GM18502 (cell line): Measurements from ENCODE around the gene DAPP1.

ENCODE experiments used
- ATAC-seq: cut with Tn5 transposase; IDR thresholded peaks from one replicate; pipeline ENCODE4 v1.9.1; 2021; ENCODE audit warnings: mild to moderate bottlenecking; ENCODE audit not compliant: unreplicated experiment, poor library complexity

The DAPP1 gene

GRCh38 chr4:99893839-99894160, 77.2 kb downstream of the DAPP1 start:
- ATAC-seq = no peak

GRCh38 chr4:99894161-99894997, 77.8 kb downstream of the DAPP1 start, which contains the start of gene LAMTOR3:
Gene LAMTOR3, minus strand, starts transcription at chr4:99894427. Its CDS starts 464 bp downstream, at chr4:99893963.
- ATAC-seq = peak; percentile 100

- ATAC-seq = no peak
Observed at GRCh38 chr4:99894998-99895397, 78.4 kb downstream of the DAPP1 start.

GRCh38 chr4:99915449-99915848, 98.8 kb downstream of the DAPP1 start:
- ATAC-seq = no peak

GRCh38 chr4:99917575-99917974, 100.9 kb downstream of the DAPP1 start:
- no peak for ATAC-seq

GRCh38 chr4:99918656-99919055, 102.0 kb downstream of the DAPP1 start:
- ATAC-seq = no peak
